IMR-90 (cell line): ENCODE data around the gene HSD17B4.

ENCODE experiments used
- CTCF ChIP-seq: conservative IDR thresholded peaks from 2 replicates; pipeline ENCODE4 v1.5.1; 2012; ENCODE audit warnings: mild to moderate bottlenecking, low read depth, low read length, improper control_type of control experiment
- POLR2A ChIP-seq: IDR thresholded peaks from 2 replicates; pipeline ENCODE4 v1.6.1; 2012; ENCODE audit warnings: mild to moderate bottlenecking, low read depth, low read length
- RAD21 ChIP-seq: IDR thresholded peaks from 2 replicates; pipeline ENCODE4 v1.6.1; 2012; ENCODE audit warnings: low read length, improper control_type of control experiment
- RCOR1 ChIP-seq: IDR thresholded peaks from 2 replicates; pipeline ENCODE4 v1.6.1; 2012; ENCODE audit warnings: mild to moderate bottlenecking, low read length, improper control_type of control experiment; ENCODE audit not compliant: insufficient replicate concordance
- RFX5 ChIP-seq: IDR thresholded peaks from 2 replicates; pipeline ENCODE4 v1.8.0; 2012; ENCODE audit warnings: low read depth, mild to moderate bottlenecking, low read length, moderate library complexity
- SMC3 ChIP-seq: fragments of 150-350 bp; IDR thresholded peaks from 2 replicates; pipeline ENCODE4 v1.6.1; 2016; ENCODE audit warnings: low read depth, mild to moderate bottlenecking, antibody characterized with exemption, low read length, moderate library complexity

GRCh38 chr5:119420169-119420568 is 32.1 kb upstream of the HSD17B4 start:
- TF ChIP-seq CTCF (no peak), RFX5 (no peak), POLR2A (no peak), RCOR1 (no peak), RAD21 (no peak), SMC3 (no peak)
